ENCODE measurements around the gene FBLN2.

DNA sequence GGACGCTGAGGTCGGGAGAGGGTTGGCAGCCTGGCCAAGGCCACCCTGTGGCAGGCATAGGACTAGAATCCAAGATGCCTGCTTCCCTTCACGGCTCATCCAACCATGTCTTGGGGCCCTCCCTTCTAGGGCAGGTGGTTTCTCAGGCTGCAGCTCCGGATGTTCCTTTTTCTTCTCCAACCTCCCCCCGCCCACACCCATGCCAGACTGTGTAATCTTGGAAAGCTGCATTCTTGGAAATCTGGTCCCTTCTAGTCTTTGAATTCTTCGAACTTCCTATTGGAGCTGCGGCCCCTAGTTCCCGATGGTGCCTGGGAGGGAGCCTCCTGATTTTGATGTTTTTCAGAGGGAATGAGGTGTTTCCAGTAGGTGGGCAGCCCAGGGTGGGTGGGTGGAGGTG lies 109.8 kb downstream of the FBLN2 start:
- TF ChIP-seq POLR2AphosphoS5 (IDR thresholded peaks at IDR 0.05) (no peak), CTCF (IDR thresholded peaks at IDR 0.05) (no peak), EP300 (IDR thresholded peaks at IDR 0.05) (no peak)

Measured in suprapubic skin (tissue), 4 donors.